ENCODE measurements around the gene TBC1D3D.
"Not testable (repeated sequence)": the region's sequence is repeated elsewhere in the genome, so short reads cannot be mapped to it uniquely, and the experiment has no call there.

The TBC1D3D gene

DNA sequence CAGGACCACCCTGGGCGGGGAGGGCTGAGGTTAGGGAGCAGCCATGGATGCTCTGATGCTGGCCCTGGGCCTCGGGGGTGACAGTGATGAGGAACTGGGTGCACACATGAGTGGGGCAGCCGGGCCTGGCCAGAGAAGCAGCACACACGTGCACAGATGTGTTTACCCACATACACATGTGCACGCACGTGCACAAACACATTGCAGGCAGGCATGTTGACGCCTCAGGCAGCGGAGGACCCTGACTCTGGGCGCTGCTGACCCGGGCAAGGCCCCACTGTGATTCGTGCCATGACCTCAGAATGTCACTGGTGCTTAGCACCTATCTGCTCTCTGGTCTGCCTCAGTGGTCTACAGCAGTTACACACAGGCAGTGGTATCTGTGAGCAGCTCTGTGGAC, at the start of gene TBC1D3D:
Gene TBC1D3D, plus strand, starts transcription at position 301 of the 400 bp plus-strand sequence. CDS start 1,585 bp downstream, outside the sequence.
- DNase-seq, result not testable (repeated sequence)

GRCh38 chr17:37988960-37989359, 14.8 kb upstream of the TBC1D3D start, which contains the start of gene TBC1D3L:
Gene TBC1D3L, minus strand, starts transcription at chr17:37989060. Its CDS starts 1,540 bp downstream, at chr17:37987520.
- not testable (repeated sequence) for DNase-seq

Data from hippocampal formation (tissue), 2 donors.